Measurements from ENCODE around the gene NOTCH1. TPM values are rescaled to one million over a fixed set of nuclear protein-coding genes. Genes with fewer than 3 reads are reported as not detected.

NOTCH1 gene
- total RNA-seq, 1 donor from 2014 or later, result 39.7 TPM

DNA sequence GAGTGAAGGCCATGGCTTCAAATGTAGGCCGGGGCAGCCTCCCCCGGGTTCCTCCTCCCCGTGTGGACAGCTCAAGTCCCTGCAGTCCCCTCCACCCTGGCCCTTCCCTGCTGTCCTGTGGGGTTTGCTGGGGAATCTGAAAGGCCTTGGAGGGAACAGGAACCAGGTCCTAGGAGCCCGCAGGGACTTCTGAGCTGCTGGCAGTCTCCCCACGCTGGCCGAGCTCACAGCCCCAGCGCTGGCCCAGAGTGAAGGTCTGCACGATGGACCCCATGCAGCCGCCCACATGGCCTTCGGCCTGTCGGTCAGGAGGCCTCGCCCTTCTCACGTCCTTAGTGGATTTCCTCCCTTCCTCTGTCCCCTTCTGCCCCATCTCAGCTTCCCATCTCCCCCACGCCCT, 25.7 kb upstream of the NOTCH1 start:
- H3K4me3 ChIP-seq (ENCODE audit: low read depth, low read length), result no peak overlapping the region
- no peak for DNase-seq (ENCODE audit: low read depth)
- TF ChIP-seq, protein P1, sequence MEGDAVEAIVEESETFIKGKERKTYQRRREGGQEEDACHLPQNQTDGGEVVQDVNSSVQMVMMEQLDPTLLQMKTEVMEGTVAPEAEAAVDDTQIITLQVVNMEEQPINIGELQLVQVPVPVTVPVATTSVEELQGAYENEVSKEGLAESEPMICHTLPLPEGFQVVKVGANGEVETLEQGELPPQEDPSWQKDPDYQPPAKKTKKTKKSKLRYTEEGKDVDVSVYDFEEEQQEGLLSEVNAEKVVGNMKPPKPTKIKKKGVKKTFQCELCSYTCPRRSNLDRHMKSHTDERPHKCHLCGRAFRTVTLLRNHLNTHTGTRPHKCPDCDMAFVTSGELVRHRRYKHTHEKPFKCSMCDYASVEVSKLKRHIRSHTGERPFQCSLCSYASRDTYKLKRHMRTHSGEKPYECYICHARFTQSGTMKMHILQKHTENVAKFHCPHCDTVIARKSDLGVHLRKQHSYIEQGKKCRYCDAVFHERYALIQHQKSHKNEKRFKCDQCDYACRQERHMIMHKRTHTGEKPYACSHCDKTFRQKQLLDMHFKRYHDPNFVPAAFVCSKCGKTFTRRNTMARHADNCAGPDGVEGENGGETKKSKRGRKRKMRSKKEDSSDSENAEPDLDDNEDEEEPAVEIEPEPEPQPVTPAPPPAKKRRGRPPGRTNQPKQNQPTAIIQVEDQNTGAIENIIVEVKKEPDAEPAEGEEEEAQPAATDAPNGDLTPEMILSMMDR (conservative IDR thresholded peaks at IDR 0.05; ENCODE audit: low read depth, low read length), result no peak

DNA sequence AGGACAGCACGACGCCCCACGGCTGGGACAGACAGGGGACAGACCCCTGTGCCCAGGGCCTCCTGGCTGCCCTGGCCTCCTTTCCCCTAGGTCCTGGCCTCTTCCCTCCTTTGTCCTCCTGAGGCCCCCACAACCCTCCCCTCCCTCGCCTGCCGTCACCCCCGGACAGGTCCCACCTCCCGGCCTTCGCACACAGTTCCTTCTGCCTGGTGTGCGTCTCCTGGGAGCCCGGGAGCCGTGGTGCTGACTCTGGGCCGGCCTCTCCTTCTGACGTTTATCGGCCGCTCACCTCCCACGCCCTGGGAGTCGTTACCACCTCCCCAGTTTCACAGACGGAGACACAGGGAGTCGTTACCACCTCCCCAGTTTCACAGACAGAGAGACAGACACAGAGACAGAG, 25.1 kb upstream of the NOTCH1 start:
- DNase-seq (ENCODE audit: low read depth), result no peak
- no peak overlapping the region for H3K4me3 ChIP-seq (ENCODE audit: low read depth, low read length)
- TF ChIP-seq, protein P1 (conservative IDR thresholded peaks at IDR 0.05; ENCODE audit: low read depth, low read length), result no peak

DNA sequence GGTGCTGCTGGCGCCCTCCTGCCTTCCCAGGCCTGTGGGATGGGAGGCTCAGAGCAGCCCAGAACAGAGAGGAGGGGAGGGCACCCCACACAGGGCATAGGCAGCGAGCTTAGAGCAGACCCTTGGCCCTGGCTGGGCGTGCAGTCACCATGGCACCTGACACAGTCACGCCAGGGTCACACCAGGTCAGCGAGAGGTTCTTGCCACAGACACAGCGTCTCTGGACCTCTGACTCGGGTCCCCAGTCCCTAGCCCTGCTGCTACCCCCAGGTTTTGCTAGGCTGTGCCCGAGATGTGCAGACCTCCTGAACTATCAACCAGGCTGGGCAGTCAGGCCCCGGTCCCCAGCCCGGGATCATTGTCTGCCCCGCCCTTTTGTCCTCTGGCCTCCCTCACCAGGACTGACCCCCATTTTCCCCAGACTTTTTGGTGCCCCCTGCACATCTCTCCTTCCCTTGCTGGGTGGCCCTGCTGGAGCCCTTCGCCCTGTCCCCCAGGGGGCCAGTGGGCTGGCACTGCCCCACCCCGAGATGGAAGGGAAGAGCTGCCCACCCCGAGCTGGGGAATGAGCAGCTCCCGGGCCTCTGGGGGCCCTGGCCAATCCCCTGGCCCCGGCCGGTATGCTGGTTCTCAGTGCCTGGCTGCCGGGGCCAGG, 24.5 kb upstream of the NOTCH1 start:
- no peak overlapping the region for H3K4me3 ChIP-seq (ENCODE audit: low read depth, low read length)
- DNase-seq (ENCODE audit: low read depth), result no peak
- TF ChIP-seq, protein P1 (conservative IDR thresholded peaks at IDR 0.05; ENCODE audit: low read depth, low read length), result no peak

DNA sequence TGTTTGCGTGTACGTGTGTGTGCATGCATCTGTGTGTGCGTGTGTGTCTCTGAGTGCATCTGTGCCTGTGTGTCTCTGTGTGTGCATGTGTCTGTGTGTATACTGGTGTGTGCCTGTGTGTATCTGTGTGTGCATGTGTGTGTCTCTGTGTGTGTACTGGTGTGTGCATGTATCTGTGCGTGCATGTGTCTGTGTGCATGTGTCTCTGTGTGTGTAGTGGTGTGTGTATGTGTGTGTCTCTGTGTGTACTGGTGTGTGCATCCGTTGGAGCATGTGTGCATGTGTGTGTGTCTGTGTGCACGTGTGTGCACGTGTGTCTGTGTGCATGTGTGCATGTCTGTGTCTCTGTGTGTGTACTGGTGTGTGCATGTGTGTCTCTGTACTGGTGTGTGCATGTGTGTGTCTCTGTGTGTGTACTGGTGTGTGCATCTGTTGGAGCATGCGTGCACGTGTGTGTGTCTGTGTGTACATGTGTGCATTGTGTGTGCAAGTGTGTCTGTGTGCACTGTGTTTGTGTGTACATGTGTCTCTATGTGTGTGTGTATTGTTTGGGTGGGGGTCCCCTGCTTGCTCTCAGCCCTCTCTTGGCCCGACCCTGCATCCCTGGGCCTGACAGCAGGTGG, 23.8 kb upstream of the NOTCH1 start:
- TF ChIP-seq, protein P1 (conservative IDR thresholded peaks at IDR 0.05; ENCODE audit: low read depth, low read length), result no peak
- no peak overlapping the region for H3K4me3 ChIP-seq (ENCODE audit: low read depth, low read length)
- no peak for DNase-seq (ENCODE audit: low read depth)

DNA sequence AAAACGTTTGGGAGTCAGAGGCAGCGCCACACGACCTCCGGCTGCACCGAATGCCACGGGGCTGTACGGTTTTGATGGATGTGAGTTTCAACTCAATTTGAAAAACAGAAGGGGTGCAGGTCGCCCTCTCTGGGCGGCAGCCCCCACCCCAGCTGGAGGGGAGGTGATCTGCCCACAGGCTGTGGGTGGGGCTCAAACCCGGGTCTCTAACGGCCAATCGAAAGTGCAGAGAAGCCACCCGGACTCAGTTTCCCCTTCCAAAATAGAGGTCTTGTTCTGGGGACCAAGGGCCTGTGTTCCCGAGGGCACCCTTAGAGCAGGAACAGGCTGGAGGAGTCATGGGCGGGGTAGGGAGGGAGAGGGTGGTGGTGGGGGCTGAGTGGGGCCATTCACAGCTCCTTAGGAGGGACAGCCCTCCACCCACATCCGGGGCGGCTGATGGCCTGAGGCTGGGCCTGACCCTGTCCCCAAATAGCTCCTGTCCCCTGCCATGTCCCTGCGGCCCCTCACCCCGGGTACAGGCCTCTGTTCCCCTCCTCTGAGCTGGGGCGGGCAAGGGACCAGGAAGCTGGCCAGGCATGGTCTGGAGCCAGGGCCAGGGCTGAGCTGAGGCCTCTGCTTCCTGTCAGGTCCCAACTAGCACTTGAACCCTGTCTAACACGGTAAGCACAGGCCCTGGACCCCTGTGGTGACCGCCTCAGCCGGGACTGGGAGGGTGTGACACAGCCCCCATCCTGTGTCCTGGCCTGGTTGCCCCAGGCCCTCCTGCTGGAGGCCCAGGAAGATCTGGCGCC, 22.6 kb upstream of the NOTCH1 start:
- no peak overlapping the region for H3K4me3 ChIP-seq (ENCODE audit: low read depth, low read length)
- TF ChIP-seq, protein P1 (conservative IDR thresholded peaks at IDR 0.05; ENCODE audit: low read depth, low read length), result no peak

DNA sequence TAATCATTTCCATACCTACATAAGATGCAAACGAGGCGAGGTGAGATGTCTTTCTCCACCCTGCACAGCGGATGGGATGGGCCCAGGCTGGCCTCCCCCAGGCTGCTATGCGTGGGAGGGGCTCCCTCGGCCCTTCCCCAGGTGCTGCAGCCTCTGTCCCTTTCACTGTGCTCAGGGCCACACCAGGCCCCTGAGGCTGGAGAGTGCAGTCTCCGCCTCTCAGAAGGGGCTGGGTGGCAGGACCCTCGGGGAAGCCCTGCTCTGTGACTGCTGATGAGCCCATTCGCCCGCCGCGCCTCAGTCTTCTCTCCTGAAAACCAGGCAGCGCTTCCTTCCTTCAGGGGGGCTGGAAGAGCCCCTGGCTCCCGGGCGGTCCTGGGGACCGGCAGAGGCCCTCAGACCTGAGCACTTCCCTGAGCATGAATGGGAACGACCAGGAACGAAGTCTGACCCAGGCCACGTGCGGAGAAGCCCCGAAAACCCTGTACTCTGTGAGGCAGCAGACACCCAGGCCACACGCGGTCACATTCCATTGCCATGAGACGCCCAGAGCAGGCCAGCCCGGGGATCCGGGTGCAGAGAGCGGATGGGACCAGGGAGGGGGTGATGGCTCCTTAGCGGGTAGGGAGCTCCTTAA, 21.9 kb upstream of the NOTCH1 start:
- H3K4me3 ChIP-seq (ENCODE audit: low read depth, low read length), result no peak overlapping the region
- no peak for DNase-seq (ENCODE audit: low read depth)
- TF ChIP-seq, protein P1 (conservative IDR thresholded peaks at IDR 0.05; ENCODE audit: low read depth, low read length), result no peak

More for the DNA sequence above, 22.6 kb upstream of the NOTCH1 start:
- DNase-seq (ENCODE audit: low read depth), result no peak
